ENCODE results near the gene UBAC2. TPM values are rescaled to one million over a fixed set of nuclear protein-coding genes. Genes with fewer than 3 reads are reported as not detected.
A peak's percentile ranks its signal among the peaks of the same experiment; 100 is the strongest.

Gene UBAC2
- total and polyA plus RNA-seq, 11 donors: 32.6 to 66.9 (median 48.5) TPM

DNA sequence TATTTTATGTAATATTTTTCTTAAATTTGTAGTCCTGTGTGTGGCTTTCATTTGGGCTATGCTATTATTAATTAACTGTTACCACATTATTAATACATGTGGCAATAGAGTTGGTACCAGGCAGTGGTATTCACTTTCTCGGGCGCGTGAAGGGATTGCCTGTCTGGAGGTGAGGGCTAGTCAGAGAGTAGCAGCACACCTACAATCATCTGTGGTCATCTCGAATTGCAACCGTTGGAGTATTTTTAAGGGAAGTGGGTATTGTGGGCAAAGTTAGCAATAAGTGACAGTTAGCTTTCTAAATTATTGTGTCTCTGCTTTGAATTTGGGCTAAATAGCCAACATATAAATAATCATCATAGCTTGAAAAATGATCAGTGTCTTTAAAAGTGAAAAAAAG, 77.5 kb downstream of the UBAC2 start:
- Histone ChIP-seq H3K27me3 (no peaks in the 10 kb centered on the region), H3K4me1 (peaks cover 0 to 88% (median 15%) of the 10 kb centered on the region in 12 donors), H3K9me3 (no peaks in the 10 kb centered on the region), H3K36me3 (peaks cover 0 to 14% (median 0%) of the 10 kb centered on the region in 9 donors), H3K4me3 (no peak overlapping the region), H3K27ac (peak overlapping the region in 1 of 12 donors; percentile 91)
- ATAC-seq: no peak
- intact Hi-C loops (cut with DNase I): loop anchor here in 2 of 10 donors (10.0 kb wide), 2 partner anchors 87 to 97 kb away; no protein-coding TSS in a partner anchor
- TF ChIP-seq, protein P1, sequence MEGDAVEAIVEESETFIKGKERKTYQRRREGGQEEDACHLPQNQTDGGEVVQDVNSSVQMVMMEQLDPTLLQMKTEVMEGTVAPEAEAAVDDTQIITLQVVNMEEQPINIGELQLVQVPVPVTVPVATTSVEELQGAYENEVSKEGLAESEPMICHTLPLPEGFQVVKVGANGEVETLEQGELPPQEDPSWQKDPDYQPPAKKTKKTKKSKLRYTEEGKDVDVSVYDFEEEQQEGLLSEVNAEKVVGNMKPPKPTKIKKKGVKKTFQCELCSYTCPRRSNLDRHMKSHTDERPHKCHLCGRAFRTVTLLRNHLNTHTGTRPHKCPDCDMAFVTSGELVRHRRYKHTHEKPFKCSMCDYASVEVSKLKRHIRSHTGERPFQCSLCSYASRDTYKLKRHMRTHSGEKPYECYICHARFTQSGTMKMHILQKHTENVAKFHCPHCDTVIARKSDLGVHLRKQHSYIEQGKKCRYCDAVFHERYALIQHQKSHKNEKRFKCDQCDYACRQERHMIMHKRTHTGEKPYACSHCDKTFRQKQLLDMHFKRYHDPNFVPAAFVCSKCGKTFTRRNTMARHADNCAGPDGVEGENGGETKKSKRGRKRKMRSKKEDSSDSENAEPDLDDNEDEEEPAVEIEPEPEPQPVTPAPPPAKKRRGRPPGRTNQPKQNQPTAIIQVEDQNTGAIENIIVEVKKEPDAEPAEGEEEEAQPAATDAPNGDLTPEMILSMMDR (IDR thresholded peaks at IDR 0.05): no peak
- TF ChIP-seq POLR2A (IDR thresholded peaks at IDR 0.05): no peak
- WGBS, 4 donors: 84 to 89% (median 86%) methylated on average over 5 of the region's 5 CpGs
- no peak for DNase-seq

DNA sequence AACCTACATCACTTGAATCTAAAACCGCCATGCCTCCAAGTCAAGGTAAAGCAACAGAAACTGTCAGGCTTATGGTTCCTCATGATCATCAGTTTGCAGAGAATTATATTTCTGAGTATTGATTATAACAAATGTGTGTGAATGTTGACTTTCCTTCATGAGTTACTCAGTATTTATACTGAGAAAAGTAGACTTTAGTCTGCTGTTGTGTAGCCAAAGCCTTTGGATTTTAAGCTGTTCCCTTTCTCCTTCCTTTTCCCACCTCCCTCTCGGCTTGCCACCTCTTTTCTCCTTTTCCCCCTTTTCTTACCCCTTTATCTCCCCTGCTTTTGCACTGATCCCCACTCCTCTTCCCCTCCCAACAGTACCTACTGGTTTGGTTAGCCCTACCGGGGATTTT, 78.2 kb downstream of the UBAC2 start:
- H3K4me1 ChIP-seq: peaks cover 0 to 93% (median 18%) of the 10 kb centered on the region in 12 donors
- no peaks in the 10 kb centered on the region for H3K27me3 ChIP-seq
- DNase-seq: no peak
- H3K36me3 ChIP-seq: peaks cover 0 to 14% (median 0%) of the 10 kb centered on the region in 9 donors
- peak overlapping the region in 1 of 12 donors; percentile 91 for H3K27ac ChIP-seq
- H3K4me3 ChIP-seq: peak overlapping the region in 1 of 12 donors; percentile 2
- TF ChIP-seq, protein P1 (IDR thresholded peaks at IDR 0.05): no peak
- no peak for TF ChIP-seq POLR2A (IDR thresholded peaks at IDR 0.05)
- intact Hi-C loops (cut with DNase I): loop anchor here in 2 of 10 donors (10.0 kb wide), 2 partner anchors 86 to 96 kb away; no protein-coding TSS in a partner anchor
- H3K9me3 ChIP-seq: no peaks in the 10 kb centered on the region
- 95 to 98% (median 96%) methylated on average over 3 of the region's 3 CpGs for WGBS, 4 donors
- no peak for ATAC-seq

GRCh38 chr13:99279637-99280036, 79.0 kb downstream of the UBAC2 start:
- peaks cover 0 to 96% (median 18%) of the 10 kb centered on the region in 12 donors for H3K4me1 ChIP-seq
- H3K4me3 ChIP-seq: peak overlapping the region in 1 of 12 donors; percentile 2
- no peaks in the 10 kb centered on the region for H3K9me3 ChIP-seq
- H3K27ac ChIP-seq: peak overlapping the region in 1 of 12 donors; percentile 91
- H3K27me3 ChIP-seq: no peaks in the 10 kb centered on the region
- intact Hi-C loops (cut with DNase I): loop anchor here in 3 of 10 donors (10.0 kb wide), 3 partner anchors 85 to 105 kb away; no protein-coding TSS in a partner anchor
- TF ChIP-seq, protein P1 (IDR thresholded peaks at IDR 0.05): no peak
- no peak for TF ChIP-seq POLR2A (IDR thresholded peaks at IDR 0.05)
- DNase-seq: no peak
- no peak for ATAC-seq
- H3K36me3 ChIP-seq: peaks cover 0 to 13% (median 0%) of the 10 kb centered on the region in 9 donors
- 89 to 96% (median 93%) methylated on average over 2 of the region's 2 CpGs for WGBS, 4 donors

- no peak for TF ChIP-seq POLR2A (IDR thresholded peaks at IDR 0.05)
- TF ChIP-seq, protein P1 (IDR thresholded peaks at IDR 0.05): no peak
- H3K36me3 ChIP-seq: peaks cover 0 to 10% (median 0%) of the 10 kb centered on the region in 9 donors
- peaks cover 0 to 96% (median 21%) of the 10 kb centered on the region in 12 donors for H3K4me1 ChIP-seq
- 92 to 97% (median 93%) methylated on average over 3 of the region's 3 CpGs for WGBS, 4 donors
- no peaks in the 10 kb centered on the region for H3K27me3 ChIP-seq
- intact Hi-C loops (cut with DNase I): loop anchor here in 1 of 10 donors (10.0 kb wide), 1 partner anchor 105 kb away; no protein-coding TSS in a partner anchor
- ATAC-seq (peak in 3 of 4 donors; percentile 20 to 33 (median 23)), DNase-seq (no peak)
- no peak overlapping the region for H3K4me3 ChIP-seq
- no peaks in the 10 kb centered on the region for H3K9me3 ChIP-seq
- H3K27ac ChIP-seq: peak overlapping the region in 1 of 12 donors; percentile 91
Measured at GRCh38 chr13:99280166-99280565, 79.5 kb downstream of the UBAC2 start.

Measured in heart left ventricle (tissue), 16 donors.